Progenitor cell of endocrine pancreas (in vitro differentiated cells): Measurements from ENCODE around the gene NHERF2. TPM values are rescaled to one million over a fixed set of nuclear protein-coding genes. Genes with fewer than 3 reads are reported as not detected.

Experiments
- DNase-seq: peaks from one replicate; pipeline ENCODE4 v3.0.0; 2021; ENCODE audit warnings: low spot score; ENCODE audit not compliant: unreplicated experiment
- H3K27ac Mint-ChIP-seq: 2 replicates; pipeline ENCODE4 v1.8.0; 2021; ENCODE audit warnings: mild to moderate bottlenecking, moderate library complexity, mixed read lengths
- H3K27me3 Mint-ChIP-seq: 2 replicates; pipeline ENCODE4 v1.8.0; 2021; ENCODE audit warnings: mixed read lengths
- H3K36me3 Mint-ChIP-seq: 2 replicates; pipeline ENCODE4 v1.8.0; 2022; ENCODE audit warnings: mixed read lengths; ENCODE audit not compliant: insufficient read depth
- H3K4me1 Mint-ChIP-seq: 2 replicates; pipeline ENCODE4 v1.8.0; 2021; ENCODE audit warnings: low read depth, mixed read lengths
- H3K4me3 Mint-ChIP-seq: 2 replicates; pipeline ENCODE4 v1.8.0; 2021; ENCODE audit warnings: low read depth, mild to moderate bottlenecking, moderate library complexity, mixed read lengths
- H3K9me3 Mint-ChIP-seq: 2 replicates; pipeline ENCODE4 v1.8.0; 2021; ENCODE audit warnings: low read depth, mixed read lengths
- CTCF ChIP-seq: fragments of 200-600 bp; sonication (generic); IDR thresholded peaks from one replicate; pipeline ENCODE4 v1.5.0; 2021; ENCODE audit warnings: antibody characterized with exemption, mild to moderate bottlenecking; ENCODE audit not compliant: unreplicated experiment
- total RNA-seq: library from RNA; stranded (reverse); gene quantifications from 2 replicates; pipeline ENCODE4 v1.2.1, GENCODE V29; 2021

The NHERF2 gene
- total RNA-seq, 1 donor from 2014 or later: 8.4 TPM

- H3K36me3 Mint-ChIP-seq: peaks cover 1% of the 10 kb centered on the region
- no peak for TF ChIP-seq CTCF
- H3K27me3 Mint-ChIP-seq: no peaks in the 10 kb centered on the region
- DNase-seq: no peak
- H3K27ac Mint-ChIP-seq: no peak overlapping the region
- peak overlapping the region; percentile 88 for H3K4me3 Mint-ChIP-seq
- peaks cover 11% of the 10 kb centered on the region for H3K4me1 Mint-ChIP-seq
- no peaks in the 10 kb centered on the region for H3K9me3 Mint-ChIP-seq
These were observed 19.5 kb downstream of the NHERF2 start for GRCh38 chr16:2045965-2046892.

GRCh38 chr16:2046893-2047329, 20.2 kb downstream of the NHERF2 start:
- peaks cover 1% of the 10 kb centered on the region for H3K36me3 Mint-ChIP-seq
- no peak for DNase-seq
- no peaks in the 10 kb centered on the region for H3K9me3 Mint-ChIP-seq
- no peak for TF ChIP-seq CTCF
- peak overlapping the region; percentile 88 for H3K4me3 Mint-ChIP-seq
- H3K4me1 Mint-ChIP-seq: peaks cover 11% of the 10 kb centered on the region
- no peak overlapping the region for H3K27ac Mint-ChIP-seq
- H3K27me3 Mint-ChIP-seq: no peaks in the 10 kb centered on the region

GRCh38 chr16:2047330-2048115, 20.8 kb downstream of the NHERF2 start, which contains the start of the genes NTHL1 and TSC2:
NTHL1 (minus strand) TSS chr16:2047834; CDS start chr16:2047823, 11 bp downstream.
TSC2 (plus strand) TSS chr16:2047985; CDS start chr16:2048616, 631 bp downstream.
- Mint-ChIP-seq H3K27ac (peak within 1 kb of the TSS; percentile 74), H3K36me3 (peaks cover 1% of the 10 kb centered on the region)

GRCh38 chr16:2048116-2048543, 21.4 kb downstream of the NHERF2 start:
- Mint-ChIP-seq H3K4me1 (peaks cover 11% of the 10 kb centered on the region), H3K27ac (peak overlapping the region; percentile 74), H3K27me3 (no peaks in the 10 kb centered on the region), H3K9me3 (no peaks in the 10 kb centered on the region), H3K4me3 (peak overlapping the region; percentile 88), H3K36me3 (peaks cover under 1% of the 10 kb centered on the region)
- no peak for TF ChIP-seq CTCF
- DNase-seq: no peak

More at GRCh38 chr16:2047330-2048115, 20.8 kb downstream of the NHERF2 start, which contains the start of the genes NTHL1 and TSC2:
- Mint-ChIP-seq H3K4me1 (peaks cover 11% of the 10 kb centered on the region), H3K27me3 (no peaks in the 10 kb centered on the region), H3K9me3 (no peaks in the 10 kb centered on the region), H3K4me3 (peak within 1 kb of the TSS; percentile 88)
- DNase-seq: peak; percentile 96
- peak; percentile 24 for TF ChIP-seq CTCF

GRCh38 chr16:2053211-2053610, 26.5 kb downstream of the NHERF2 start:
- TF ChIP-seq CTCF: no peak
- DNase-seq: no peak
- Mint-ChIP-seq H3K27ac (no peak overlapping the region), H3K9me3 (no peaks in the 10 kb centered on the region), H3K27me3 (no peaks in the 10 kb centered on the region), H3K4me3 (no peak overlapping the region), H3K36me3 (peaks cover 2% of the 10 kb centered on the region), H3K4me1 (peaks cover 6% of the 10 kb centered on the region)
